ENCODE results near the gene CHRND. TPM values are rescaled to one million over a fixed set of nuclear protein-coding genes. Genes with fewer than 3 reads are reported as not detected.

Gene CHRND
- total RNA-seq, 1 donor from 2014 or later = not detected

- DNase-seq = peak; percentile 5
- intact Hi-C loops (cut with micrococcal nuclease) = no loop called here
These were observed 35.5 kb upstream of the CHRND start for GRCh38 chr2:232490221-232491138.

GRCh38 chr2:232491139-232491780 is 34.7 kb upstream of the CHRND start:
- H3K27ac ChIP-seq (replicated peaks) = no peak overlapping the region
- TF ChIP-seq CTCF (IDR thresholded peaks at IDR 0.05; ENCODE audit: borderline replicate concordance) = no peak
- H3K4me3 ChIP-seq = no peak overlapping the region
- no peaks in the 10 kb centered on the region for H3K9me3 ChIP-seq (replicated peaks)
- H3K27me3 ChIP-seq (ENCODE audit: low read depth) = peaks cover 53% of the 10 kb centered on the region
- intact Hi-C loops (cut with micrococcal nuclease) = no loop called here
- peaks cover 9% of the 10 kb centered on the region for H3K4me1 ChIP-seq
- DNase-seq = peak; percentile 2
- no peaks in the 10 kb centered on the region for H3K36me3 ChIP-seq

More at GRCh38 chr2:232490221-232491138, 35.5 kb upstream of the CHRND start:
- Histone ChIP-seq H3K27me3 (ENCODE audit: low read depth) (peaks cover 61% of the 10 kb centered on the region), H3K9me3 (replicated peaks) (no peaks in the 10 kb centered on the region), H3K4me1 (peaks cover 17% of the 10 kb centered on the region), H3K36me3 (no peaks in the 10 kb centered on the region), H3K27ac (replicated peaks) (no peak overlapping the region), H3K4me3 (no peak overlapping the region)
- TF ChIP-seq CTCF (IDR thresholded peaks at IDR 0.05; ENCODE audit: borderline replicate concordance) = no peak

GRCh38 chr2:232492236-232492848 is 33.6 kb upstream of the CHRND start:
- Histone ChIP-seq H3K4me1 (peaks cover 2% of the 10 kb centered on the region), H3K36me3 (no peaks in the 10 kb centered on the region), H3K4me3 (no peak overlapping the region), H3K9me3 (replicated peaks) (no peaks in the 10 kb centered on the region), H3K27me3 (ENCODE audit: low read depth) (peaks cover 42% of the 10 kb centered on the region), H3K27ac (replicated peaks) (no peak overlapping the region)
- TF ChIP-seq CTCF (IDR thresholded peaks at IDR 0.05; ENCODE audit: borderline replicate concordance) = no peak
- intact Hi-C loops (cut with micrococcal nuclease) = no loop called here
- no peak for DNase-seq

GRCh38 chr2:232492963-232493700 is 32.8 kb upstream of the CHRND start:
- Histone ChIP-seq H3K4me1 (no peaks in the 10 kb centered on the region), H3K27me3 (ENCODE audit: low read depth) (peaks cover 34% of the 10 kb centered on the region), H3K9me3 (replicated peaks) (no peaks in the 10 kb centered on the region), H3K36me3 (no peaks in the 10 kb centered on the region), H3K4me3 (no peak overlapping the region), H3K27ac (replicated peaks) (no peak overlapping the region)
- DNase-seq = no peak
- intact Hi-C loops (cut with micrococcal nuclease) = no loop called here
- TF ChIP-seq CTCF (IDR thresholded peaks at IDR 0.05; ENCODE audit: borderline replicate concordance) = no peak

Measured in left ventricle myocardium inferior (tissue), 1 donor.